Dermis blood vessel endothelial cell (primary cell): ENCODE data around the gene PRKAG3. TPM values are rescaled to one million over a fixed set of nuclear protein-coding genes. Genes with fewer than 3 reads are reported as not detected.

Source experiments
- DNase-seq: peaks from one replicate; pipeline ENCODE4 v3.0.0; 2010
- total RNA-seq: library from RNA; depleted of rRNA; stranded (reverse); fragments of >200 nt; gene quantifications from 2 replicates; pipeline ENCODE4 v1.2.3, GENCODE V29; 2014

The PRKAG3 gene
- total RNA-seq, 1 donor from 2014 or later, result not detected

GRCh38 chr2:218812861-218813260, 18.7 kb downstream of the PRKAG3 start:
- DNase-seq, result no peak

GRCh38 chr2:218812096-218812815, 19.3 kb downstream of the PRKAG3 start:
- DNase-seq, result no peak

- no peak for DNase-seq
These were observed 20.2 kb downstream of the PRKAG3 start for GRCh38 chr2:218811382-218811781.

- DNase-seq, result no peak
These were observed 21.3 kb downstream of the PRKAG3 start for GRCh38 chr2:218810256-218810655.

GRCh38 chr2:218809515-218809914, 22.1 kb downstream of the PRKAG3 start:
- DNase-seq, result no peak

- no peak for DNase-seq
These were observed 24.0 kb downstream of the PRKAG3 start for GRCh38 chr2:218807626-218808025.

- no peak for DNase-seq
These were observed 25.1 kb downstream of the PRKAG3 start for GRCh38 chr2:218806346-218806978.

- DNase-seq, result peak; percentile 16
These were observed 26.0 kb downstream of the PRKAG3 start for GRCh38 chr2:218805627-218806026.

- DNase-seq, result no peak
These were observed 26.8 kb downstream of the PRKAG3 start for GRCh38 chr2:218804817-218805216.

- no peak for DNase-seq
These were observed 29.1 kb downstream of the PRKAG3 start for GRCh38 chr2:218802386-218802994.

- DNase-seq, result no peak
These were observed 31.6 kb downstream of the PRKAG3 start for GRCh38 chr2:218799990-218800389.

- DNase-seq, result no peak
These were observed 32.7 kb downstream of the PRKAG3 start for GRCh38 chr2:218798767-218799504.

GRCh38 chr2:218796691-218797090, 34.9 kb downstream of the PRKAG3 start:
- DNase-seq, result no peak

GRCh38 chr2:218792433-218792832, 39.2 kb downstream of the PRKAG3 start:
- DNase-seq, result no peak

- no peak for DNase-seq
These were observed 42.9 kb downstream of the PRKAG3 start for GRCh38 chr2:218788529-218789255.

GRCh38 chr2:218786133-218786532, 45.5 kb downstream of the PRKAG3 start:
- DNase-seq, result no peak

- DNase-seq, result no peak
These were observed 46.5 kb downstream of the PRKAG3 start for GRCh38 chr2:218785103-218785502.

GRCh38 chr2:218783688-218784087, 47.9 kb downstream of the PRKAG3 start:
- DNase-seq, result no peak

GRCh38 chr2:218782528-218782844, 49.1 kb downstream of the PRKAG3 start:
- no peak for DNase-seq

- DNase-seq, result peak; percentile 55
These were observed 49.7 kb downstream of the PRKAG3 start, which contains the start of gene CYP27A1 for GRCh38 chr2:218781691-218782527. TSS of gene CYP27A1 (plus strand) at chr2:218782147. CDS start at chr2:218782183, 36 bp downstream.

- DNase-seq, result no peak
These were observed 50.5 kb downstream of the PRKAG3 start for GRCh38 chr2:218780851-218781690.
